BLaER1 treated with 17β-estradiol and CSF1 and Interleukin-3, amounts not matched to agents 10 nM and 100 nM (cell line): ENCODE data around the gene PHB1.

Source experiments
- H3K27ac ChIP-seq, 11 experiments: shearing (Covaris generic); formaldehyde crosslinking; 2 replicates each; pipeline ENCODE4 v1.8.1; 2022
- H3K27me3 ChIP-seq, 11 experiments: shearing (Covaris generic); formaldehyde crosslinking; 2 replicates each; pipeline ENCODE4 v1.8.1; 2022
- H3K36me3 ChIP-seq, 11 experiments: shearing (Covaris generic); formaldehyde crosslinking; 2 replicates each; pipeline ENCODE4 v1.8.1; 2022
- H3K4me1 ChIP-seq, 10 experiments: shearing (Covaris generic); formaldehyde crosslinking; 2 replicates each; pipeline ENCODE4 v1.8.1; 2022
- H3K4me2 ChIP-seq, 11 experiments: shearing (Covaris generic); formaldehyde crosslinking; 2 replicates each; pipeline ENCODE4 v1.8.1; 2022
- H3K4me3 ChIP-seq, 10 experiments: shearing (Covaris generic); formaldehyde crosslinking; 2 replicates each; pipeline ENCODE4 v1.8.1; 2022
- H3K9ac ChIP-seq, 11 experiments: shearing (Covaris generic); formaldehyde crosslinking; 2 replicates each; pipeline ENCODE4 v1.8.1; 2022
- H3K9me3 ChIP-seq, 11 experiments: shearing (Covaris generic); formaldehyde crosslinking; replicated peaks in 1 of 11; 2 replicates each; pipeline ENCODE4 v1.8.1; 2022
- H4K20me1 ChIP-seq, 11 experiments: shearing (Covaris generic); formaldehyde crosslinking; 2 replicates each; pipeline ENCODE4 v1.8.1; 2022
- Cebpa-rat ChIP-seq, 11 experiments: shearing (Covaris generic); IDR thresholded peaks; 2 replicates each; pipeline ENCODE4 v1.8.1; 2022

PHB1 gene

DNA sequence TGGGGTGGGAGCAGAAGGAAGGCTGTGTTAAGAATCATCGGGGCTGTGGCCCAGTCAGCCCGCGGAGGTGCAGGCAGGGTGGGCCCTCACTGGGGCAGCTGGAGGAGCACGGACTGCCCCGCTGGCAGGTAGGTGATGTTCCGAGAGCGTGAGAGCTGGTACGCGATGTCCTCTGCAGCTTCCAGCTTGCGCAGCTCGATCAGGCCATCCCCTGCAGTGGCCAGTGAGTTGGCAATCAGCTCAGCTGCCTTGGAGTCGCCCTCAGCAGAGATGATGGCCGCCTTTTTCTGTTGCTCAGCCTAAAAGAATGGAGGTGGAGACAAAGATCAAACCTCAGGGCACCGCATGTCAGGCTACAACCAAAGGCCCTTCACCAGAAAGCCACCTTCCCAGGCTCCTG lies 9.8 kb downstream of the PHB1 start:
- Histone ChIP-seq H3K9me3 (no peaks in the 10 kb centered on the region), H3K9ac (peak overlapping the region in 10 of 11 experiments; percentile 12 to 68 (median 54); a peak in 16 of 22 replicates), H3K36me3 (peaks cover 54 to 84% (median 68%) of the 10 kb centered on the region in 11 experiments), H3K4me2 (peak overlapping the region; percentile 43 to 89 (median 73)), H3K27me3 (no peaks in the 10 kb centered on the region), H4K20me1 (peaks cover 0 to 70% (median 41%) of the 10 kb centered on the region in 11 experiments; a peak in 13 of 22 replicates), H3K4me3 (peak overlapping the region in 1 of 10 experiments; percentile 28; a peak in 1 of 20 replicates), H3K27ac (peak overlapping the region in 8 of 11 experiments; percentile 21 to 77 (median 64); a peak in 12 of 22 replicates), H3K4me1 (peaks cover 33 to 85% (median 80%) of the 10 kb centered on the region in 10 experiments)
- TF ChIP-seq Cebpa-rat (IDR thresholded peaks at IDR 0.05): no peak

DNA sequence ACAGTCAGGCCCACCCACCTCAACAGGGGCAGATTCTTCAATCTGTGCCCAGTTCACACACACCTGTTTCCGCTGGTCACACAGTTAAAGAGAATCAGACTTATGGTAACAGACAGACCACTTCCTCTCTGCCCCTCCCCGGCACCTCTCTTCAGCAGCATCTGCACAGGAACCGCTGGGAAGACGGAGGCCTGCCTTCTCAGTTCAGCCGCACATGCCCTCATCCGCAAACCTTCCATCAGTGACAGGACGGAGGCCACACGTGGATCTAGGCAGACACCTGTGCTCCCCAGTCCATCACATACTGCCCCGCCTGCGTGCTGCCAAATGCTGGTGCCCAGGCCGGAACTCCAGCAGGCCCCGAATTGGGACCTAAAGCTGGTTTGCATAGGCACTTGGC lies 10.3 kb downstream of the PHB1 start:
- Histone ChIP-seq H3K9ac (peak overlapping the region in 9 of 11 experiments; percentile 15 to 68 (median 58); a peak in 16 of 22 replicates), H3K9me3 (no peaks in the 10 kb centered on the region), H3K36me3 (peaks cover 49 to 79% (median 64%) of the 10 kb centered on the region in 11 experiments), H3K4me3 (peak overlapping the region in 3 of 10 experiments; percentile 1 to 28 (median 22); a peak in 3 of 20 replicates), H3K27ac (peak overlapping the region in 8 of 11 experiments; percentile 56 to 77 (median 66); a peak in 16 of 22 replicates), H3K4me2 (peak overlapping the region; percentile 43 to 89 (median 73)), H3K27me3 (no peaks in the 10 kb centered on the region), H4K20me1 (peaks cover 0 to 69% (median 40%) of the 10 kb centered on the region in 11 experiments; a peak in 13 of 22 replicates), H3K4me1 (peaks cover 29 to 79% (median 74%) of the 10 kb centered on the region in 10 experiments)
- TF ChIP-seq Cebpa-rat (IDR thresholded peaks at IDR 0.05): no peak

DNA sequence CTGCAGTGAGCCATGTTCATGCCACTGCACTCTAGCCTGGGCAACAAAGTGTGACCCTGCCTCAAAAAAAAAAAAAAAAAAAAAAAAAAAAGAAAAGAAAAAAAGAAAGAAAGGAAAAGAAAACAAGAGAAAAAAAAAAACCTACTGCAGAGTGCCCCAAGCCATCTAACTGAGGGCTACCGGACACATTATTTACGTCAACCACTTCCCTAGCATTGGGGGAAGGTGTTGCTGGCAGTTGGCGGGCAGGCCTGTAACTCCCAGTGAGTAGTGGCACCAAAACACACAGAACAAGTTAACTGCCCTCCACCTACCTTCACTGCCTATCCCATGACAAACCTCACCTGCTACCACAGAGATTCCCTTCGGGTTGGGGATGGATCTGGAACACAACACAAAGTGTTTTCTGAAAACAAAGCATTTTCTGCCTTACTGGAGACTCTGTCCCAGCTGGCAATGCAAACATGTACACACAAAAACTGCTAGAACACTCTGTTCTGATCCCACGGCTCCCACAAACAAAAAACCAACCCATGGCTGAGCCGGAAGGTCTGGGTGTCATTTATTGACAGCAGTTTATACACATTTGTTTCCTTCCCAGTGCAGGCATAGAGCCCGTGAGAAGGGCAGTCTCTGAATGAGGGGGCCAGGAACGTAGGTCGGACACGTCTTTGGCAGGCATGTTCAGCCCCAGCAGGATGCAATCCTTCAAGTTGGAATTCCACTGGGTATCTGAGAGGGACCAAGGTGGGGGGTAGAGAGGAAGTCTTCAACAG lies 11.0 kb downstream of the PHB1 start:
- Histone ChIP-seq H3K36me3 (peaks cover 48 to 74% (median 59%) of the 10 kb centered on the region in 11 experiments), H3K27ac (peak overlapping the region in 10 of 11 experiments; percentile 6 to 77 (median 63); a peak in 19 of 22 replicates), H4K20me1 (peaks cover 0 to 62% (median 34%) of the 10 kb centered on the region in 11 experiments; a peak in 13 of 22 replicates), H3K4me1 (peaks cover 23 to 73% (median 67%) of the 10 kb centered on the region in 10 experiments), H3K4me3 (peak overlapping the region in 4 of 10 experiments; percentile 1 to 28 (median 14); a peak in 4 of 20 replicates), H3K9me3 (no peaks in the 10 kb centered on the region), H3K27me3 (no peaks in the 10 kb centered on the region), H3K9ac (peak overlapping the region in 9 of 11 experiments; percentile 1 to 68 (median 58); a peak in 15 of 22 replicates), H3K4me2 (peak overlapping the region; percentile 43 to 89 (median 73))
- no peak for TF ChIP-seq Cebpa-rat (IDR thresholded peaks at IDR 0.05)

DNA sequence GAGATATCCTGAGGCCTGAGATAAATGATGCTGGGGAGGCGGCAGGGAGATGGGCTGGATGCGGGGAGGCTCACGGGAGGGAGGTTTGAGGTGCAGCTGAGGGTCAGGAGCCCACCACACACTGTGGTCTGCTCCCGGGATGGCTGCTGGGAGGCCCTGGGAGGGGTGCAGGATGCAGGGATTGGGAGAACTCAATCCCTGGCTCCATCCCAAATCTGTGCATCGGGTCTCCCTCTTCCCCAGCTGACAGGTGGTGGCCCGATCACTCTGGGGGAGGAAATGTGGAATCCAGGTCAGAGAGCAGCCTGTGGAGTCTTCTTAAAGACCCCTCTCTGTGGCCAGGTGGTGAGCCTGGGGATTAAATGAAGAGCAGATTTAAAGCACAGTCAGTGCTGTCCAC lies 12.0 kb downstream of the PHB1 start:
- H3K9me3 ChIP-seq: no peaks in the 10 kb centered on the region
- H3K27ac ChIP-seq: peak overlapping the region in 5 of 11 experiments; percentile 20 to 77 (median 72); a peak in 4 of 22 replicates
- peak overlapping the region in 3 of 11 experiments; percentile 3 to 58 (median 22); a peak in 3 of 22 replicates for H3K9ac ChIP-seq
- peaks cover 0 to 56% (median 26%) of the 10 kb centered on the region in 11 experiments; a peak in 12 of 22 replicates for H4K20me1 ChIP-seq
- H3K4me2 ChIP-seq: peak overlapping the region in 10 of 11 experiments; percentile 43 to 89 (median 76); a peak in 18 of 22 replicates
- no peak overlapping the region; a peak in 1 of 20 replicates for H3K4me3 ChIP-seq
- no peak for TF ChIP-seq Cebpa-rat (IDR thresholded peaks at IDR 0.05)
- H3K27me3 ChIP-seq: no peaks in the 10 kb centered on the region
- peaks cover 21 to 69% (median 63%) of the 10 kb centered on the region in 10 experiments for H3K4me1 ChIP-seq
- H3K36me3 ChIP-seq: peaks cover 41 to 66% (median 52%) of the 10 kb centered on the region in 11 experiments

DNA sequence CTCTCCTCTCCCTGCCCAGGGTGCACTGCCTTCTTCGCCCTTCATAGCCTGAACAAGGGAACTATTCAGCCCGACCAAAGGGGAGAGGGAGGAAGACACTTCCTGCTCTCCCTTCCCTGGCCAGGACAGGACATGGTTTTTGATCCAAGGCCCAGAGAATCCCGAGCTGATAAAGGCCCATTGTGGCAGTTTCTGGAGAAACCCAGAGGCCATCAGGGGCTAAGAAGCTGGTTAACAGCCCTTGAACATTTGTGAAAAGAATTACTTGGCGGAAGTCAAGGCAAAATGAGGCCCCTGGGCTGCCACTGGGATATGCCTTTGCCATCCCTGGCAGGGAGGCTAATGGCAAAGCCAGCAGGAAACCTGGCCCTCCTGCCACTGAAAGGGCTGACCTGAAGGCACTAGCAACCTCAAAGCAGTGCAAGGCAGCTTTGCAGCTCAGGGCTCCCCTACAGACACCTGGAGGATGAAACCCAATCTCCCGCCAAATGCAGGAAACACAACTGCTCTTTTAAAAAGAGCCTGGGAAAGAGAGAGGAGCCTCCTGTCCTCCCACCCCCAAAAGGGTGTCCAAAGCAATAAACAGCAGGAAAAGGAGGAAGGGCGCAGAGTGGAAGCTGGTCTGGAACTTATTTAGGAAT lies 12.6 kb downstream of the PHB1 start:
- H3K9me3 ChIP-seq: no peaks in the 10 kb centered on the region
- no peaks in the 10 kb centered on the region for H3K27me3 ChIP-seq
- H3K9ac ChIP-seq: peak overlapping the region in 3 of 11 experiments; percentile 3 to 35 (median 22); a peak in 2 of 22 replicates
- H3K27ac ChIP-seq: peak overlapping the region in 2 of 11 experiments; percentile 76 to 77; a peak in 2 of 22 replicates
- H3K4me1 ChIP-seq: peaks cover 21 to 69% (median 63%) of the 10 kb centered on the region in 10 experiments
- H3K36me3 ChIP-seq: peaks cover 35 to 60% (median 45%) of the 10 kb centered on the region in 11 experiments
- H4K20me1 ChIP-seq: peaks cover 0 to 50% (median 19%) of the 10 kb centered on the region in 11 experiments; a peak in 11 of 22 replicates
- no peak for TF ChIP-seq Cebpa-rat (IDR thresholded peaks at IDR 0.05)
- no peak overlapping the region for H3K4me3 ChIP-seq
- H3K4me2 ChIP-seq: peak overlapping the region in 8 of 11 experiments; percentile 62 to 89 (median 78); a peak in 13 of 22 replicates

DNA sequence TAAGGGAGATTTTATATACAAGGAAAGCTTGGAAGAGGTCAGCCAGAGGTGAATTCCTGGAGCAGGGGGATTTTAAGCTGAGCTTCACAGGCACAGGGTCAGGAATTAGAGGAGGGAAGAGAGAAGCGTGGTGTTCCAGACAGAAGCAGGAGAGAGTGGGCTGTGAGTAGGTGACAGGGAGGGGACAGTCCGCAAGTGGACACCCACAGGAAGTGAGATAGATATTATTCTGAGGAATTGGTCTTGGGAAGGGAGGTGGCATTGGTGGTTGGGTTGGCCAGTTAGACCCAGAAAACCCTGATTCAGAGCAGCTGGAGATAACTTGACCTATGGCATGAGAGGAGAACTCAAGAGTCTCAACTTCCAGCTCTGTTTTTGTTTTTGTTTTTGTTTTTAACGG lies 14.7 kb downstream of the PHB1 start:
- Histone ChIP-seq H3K4me1 (peaks cover 18 to 55% (median 49%) of the 10 kb centered on the region in 10 experiments), H3K9ac (no peak overlapping the region), H3K27ac (no peak overlapping the region), H4K20me1 (peaks cover 0 to 32% (median 8%) of the 10 kb centered on the region in 11 experiments; a peak in 10 of 22 replicates), H3K4me3 (no peak overlapping the region), H3K4me2 (no peak overlapping the region), H3K36me3 (peaks cover 14 to 39% (median 24%) of the 10 kb centered on the region in 11 experiments), H3K9me3 (no peaks in the 10 kb centered on the region), H3K27me3 (no peaks in the 10 kb centered on the region)
- no peak for TF ChIP-seq Cebpa-rat (IDR thresholded peaks at IDR 0.05)

DNA sequence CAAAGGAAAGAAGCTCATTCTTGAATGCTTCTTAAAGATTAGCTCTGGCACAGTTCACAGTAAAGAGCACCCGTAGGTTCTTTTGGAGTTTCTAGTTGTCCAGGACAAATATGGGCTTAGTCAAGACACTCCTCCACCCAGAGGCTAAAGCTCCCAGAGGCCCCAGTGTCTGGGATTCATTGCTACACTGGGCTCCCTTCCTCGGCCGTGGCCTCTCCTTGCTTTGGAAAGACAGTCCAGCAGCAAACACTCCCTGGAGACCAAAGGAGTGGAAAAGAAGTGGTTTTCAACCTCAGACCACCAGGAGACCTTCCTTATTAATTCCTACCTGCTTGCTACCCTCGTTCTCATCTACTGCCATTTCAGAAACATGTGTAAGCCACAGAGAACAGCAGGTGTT lies 17.1 kb downstream of the PHB1 start:
- H3K4me1 ChIP-seq: peaks cover 24 to 50% (median 47%) of the 10 kb centered on the region in 10 experiments
- peak overlapping the region; percentile 24 to 74 (median 60); a peak in 20 of 22 replicates for H3K4me2 ChIP-seq
- no peak overlapping the region for H3K4me3 ChIP-seq
- H3K27ac ChIP-seq: no peak overlapping the region
- TF ChIP-seq Cebpa-rat (IDR thresholded peaks at IDR 0.05): no peak
- H3K9me3 ChIP-seq: no peaks in the 10 kb centered on the region
- H3K27me3 ChIP-seq: no peaks in the 10 kb centered on the region
- peaks cover 0 to 7% (median 0%) of the 10 kb centered on the region in 11 experiments; a peak in 1 of 22 replicates for H4K20me1 ChIP-seq
- H3K36me3 ChIP-seq: peaks cover 0 to 15% (median 7%) of the 10 kb centered on the region in 11 experiments; a peak in 15 of 22 replicates
- H3K9ac ChIP-seq: no peak overlapping the region

DNA sequence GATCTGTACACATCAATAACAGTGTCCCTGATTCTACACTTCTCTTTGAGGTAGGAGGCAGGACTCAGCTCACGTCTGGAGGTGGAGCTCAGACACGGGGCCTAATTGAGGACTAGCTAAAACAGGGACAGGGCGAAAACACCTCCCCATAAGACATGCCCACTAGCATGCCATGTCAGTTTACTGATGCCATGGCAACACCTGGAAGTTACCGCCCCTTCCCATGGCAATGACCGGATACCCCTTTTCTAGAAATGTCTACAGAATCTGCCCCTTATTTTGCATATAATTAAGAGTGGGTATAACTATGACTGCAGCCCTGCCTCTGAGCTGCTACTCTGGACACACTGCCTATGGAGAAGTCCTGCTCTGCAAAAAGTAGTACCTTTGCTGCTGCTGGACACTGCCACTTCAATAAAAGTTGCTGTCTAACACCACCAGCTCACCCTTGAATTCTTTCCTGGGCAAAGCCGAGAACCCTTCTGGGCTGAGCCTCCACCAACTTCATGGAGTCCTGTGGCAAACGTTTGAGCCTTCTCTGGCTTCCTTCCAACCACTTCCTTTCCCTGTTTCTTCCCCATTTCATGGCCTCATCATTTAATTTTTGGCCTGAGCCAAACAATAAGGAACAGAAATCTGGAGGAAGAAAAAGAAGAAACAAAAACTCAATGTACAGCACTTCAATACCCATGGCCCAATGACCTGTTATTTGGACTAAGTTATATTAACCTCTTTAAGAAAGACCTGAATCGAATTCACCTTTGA lies 21.0 kb downstream of the PHB1 start:
- Histone ChIP-seq H3K4me1 (peaks cover 62 to 79% (median 74%) of the 10 kb centered on the region in 10 experiments), H3K4me2 (peak overlapping the region; percentile 62 to 92 (median 80)), H4K20me1 (no peaks in the 10 kb centered on the region), H3K27ac (peak overlapping the region in 8 of 11 experiments; percentile 5 to 64 (median 44); a peak in 15 of 22 replicates), H3K9me3 (no peaks in the 10 kb centered on the region), H3K27me3 (no peaks in the 10 kb centered on the region), H3K9ac (peak overlapping the region in 5 of 11 experiments; percentile 4 to 41 (median 14); a peak in 6 of 22 replicates), H3K36me3 (no peaks in the 10 kb centered on the region), H3K4me3 (peak overlapping the region in 1 of 10 experiments; percentile 33; a peak in 1 of 20 replicates)
- no peak for TF ChIP-seq Cebpa-rat (IDR thresholded peaks at IDR 0.05)
